Sigmoid colon (tissue), 3 donors: ENCODE data around the gene JAKMIP1.

Experiments
- CTCF ChIP-seq, 4 experiments: fragments of 450-650 bp in 3 of 4; fragments of 200-600 bp in 1 of 4; IDR thresholded peaks; one replicate each; pipeline ENCODE4 v1.5.1; 2016 to 2019; ENCODE audit warnings: antibody characterized with exemption in 4 of 4, mild to moderate bottlenecking in 3 of 4, moderate library complexity in 2 of 4
- POLR2A ChIP-seq, 2 donors: fragments of 450-650 bp; IDR thresholded peaks; one replicate each; pipeline ENCODE4 v1.6.1; 2016; ENCODE audit warnings: antibody characterized with exemption in 2 of 2, mild to moderate bottlenecking in 2 of 2, moderate library complexity in 2 of 2

DNA sequence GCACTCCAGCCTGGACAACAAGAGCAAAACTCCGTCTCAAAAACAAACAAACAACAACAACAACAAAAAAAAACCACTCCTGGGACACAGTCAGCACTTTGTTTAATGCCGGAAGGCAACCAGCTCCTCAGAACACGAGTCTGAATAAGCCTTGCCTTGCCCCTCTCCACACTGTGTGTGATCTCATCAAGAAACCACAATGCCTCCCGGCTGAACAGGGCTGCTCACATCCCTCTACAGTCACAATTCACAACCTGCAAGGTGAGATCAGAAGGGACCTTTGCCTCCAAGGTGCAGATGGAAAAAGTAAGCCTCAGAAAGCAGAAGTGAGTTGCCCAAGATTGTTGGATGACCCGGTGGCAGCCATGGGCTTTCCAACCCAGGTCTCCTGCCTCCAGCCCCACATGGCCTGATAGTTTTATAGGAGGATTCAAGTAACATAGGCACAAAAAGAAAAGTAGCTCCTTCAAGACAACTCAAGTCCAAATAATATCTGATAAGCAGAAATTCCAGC, 80.8 kb downstream of the JAKMIP1 start:
- TF ChIP-seq CTCF (IDR thresholded peaks at IDR 0.05), result no peak
- TF ChIP-seq POLR2A (IDR thresholded peaks at IDR 0.05), result no peak
